Neural crest cell (in vitro differentiated cells): Measurements from ENCODE around the gene ANKRD23. TPM values are rescaled to one million over a fixed set of nuclear protein-coding genes. Genes with fewer than 3 reads are reported as not detected.

Source experiments
- DNase-seq: peaks from one replicate; pipeline ENCODE4 v3.0.0; 2021; ENCODE audit warnings: low read depth, mixed read lengths, low spot score
- H3K27ac Mint-ChIP-seq: one replicate; pipeline ENCODE4 v1.8.0; 2021; ENCODE audit warnings: mild to moderate bottlenecking, mixed read lengths; ENCODE audit not compliant: unreplicated experiment
- H3K27me3 Mint-ChIP-seq: 2 replicates; pipeline ENCODE4 v1.8.0; 2021; ENCODE audit warnings: low read depth, mild to moderate bottlenecking, mixed read lengths
- H3K36me3 Mint-ChIP-seq: 2 replicates; pipeline ENCODE4 v1.8.0; 2021; ENCODE audit warnings: low read depth, mild to moderate bottlenecking, mixed read lengths
- H3K4me1 Mint-ChIP-seq: 2 replicates; pipeline ENCODE4 v1.8.0; 2021; ENCODE audit warnings: mixed read lengths
- H3K4me3 Mint-ChIP-seq: one replicate; pipeline ENCODE4 v1.8.0; 2021; ENCODE audit warnings: mild to moderate bottlenecking, mixed read lengths
- H3K9me3 Mint-ChIP-seq: 2 replicates; pipeline ENCODE4 v1.8.0; 2021; ENCODE audit warnings: mixed read lengths
- total RNA-seq: library from RNA; stranded (reverse); gene quantifications from 2 replicates; pipeline ENCODE4 v1.2.1, GENCODE V29; 2021
- TF ChIP-seq, protein P1 (sequence below): fragments of 200-600 bp; sonication (generic); conservative IDR thresholded peaks from 2 replicates; pipeline ENCODE4 v1.5.0; 2021; ENCODE audit warnings: antibody characterized with exemption, mild to moderate bottlenecking

ANKRD23 gene
- total RNA-seq, 1 donor from 2014 or later, result 11.4 TPM

DNA sequence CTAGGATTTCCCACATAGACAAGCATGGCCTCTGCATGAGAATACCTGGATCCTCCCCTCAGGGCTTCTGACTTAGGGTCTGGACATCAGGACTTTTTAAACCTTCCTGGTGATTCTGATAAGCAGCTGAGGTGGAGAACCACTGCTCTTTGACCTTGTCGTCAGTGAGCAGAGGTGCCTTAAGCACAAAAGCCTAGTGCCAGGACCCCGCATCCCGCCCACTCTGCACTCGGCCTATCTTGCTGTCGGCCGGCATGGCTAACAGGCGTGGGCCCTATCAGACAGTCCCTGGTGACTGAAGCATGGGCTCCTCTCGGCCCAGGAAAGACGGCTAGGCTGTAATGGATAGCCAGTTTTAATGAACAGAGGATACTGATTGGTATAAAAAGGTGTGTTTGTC lies 6.2 kb downstream of the ANKRD23 start:
- DNase-seq, result no peak
- Mint-ChIP-seq H3K4me3 (no peak overlapping the region), H3K27me3 (no peaks in the 10 kb centered on the region), H3K27ac (no peak overlapping the region), H3K9me3 (no peaks in the 10 kb centered on the region), H3K4me1 (peaks cover 16% of the 10 kb centered on the region), H3K36me3 (peaks cover 6% of the 10 kb centered on the region)
- TF ChIP-seq, protein P1, sequence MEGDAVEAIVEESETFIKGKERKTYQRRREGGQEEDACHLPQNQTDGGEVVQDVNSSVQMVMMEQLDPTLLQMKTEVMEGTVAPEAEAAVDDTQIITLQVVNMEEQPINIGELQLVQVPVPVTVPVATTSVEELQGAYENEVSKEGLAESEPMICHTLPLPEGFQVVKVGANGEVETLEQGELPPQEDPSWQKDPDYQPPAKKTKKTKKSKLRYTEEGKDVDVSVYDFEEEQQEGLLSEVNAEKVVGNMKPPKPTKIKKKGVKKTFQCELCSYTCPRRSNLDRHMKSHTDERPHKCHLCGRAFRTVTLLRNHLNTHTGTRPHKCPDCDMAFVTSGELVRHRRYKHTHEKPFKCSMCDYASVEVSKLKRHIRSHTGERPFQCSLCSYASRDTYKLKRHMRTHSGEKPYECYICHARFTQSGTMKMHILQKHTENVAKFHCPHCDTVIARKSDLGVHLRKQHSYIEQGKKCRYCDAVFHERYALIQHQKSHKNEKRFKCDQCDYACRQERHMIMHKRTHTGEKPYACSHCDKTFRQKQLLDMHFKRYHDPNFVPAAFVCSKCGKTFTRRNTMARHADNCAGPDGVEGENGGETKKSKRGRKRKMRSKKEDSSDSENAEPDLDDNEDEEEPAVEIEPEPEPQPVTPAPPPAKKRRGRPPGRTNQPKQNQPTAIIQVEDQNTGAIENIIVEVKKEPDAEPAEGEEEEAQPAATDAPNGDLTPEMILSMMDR, result no peak

GRCh38 chr2:96835830-96836229 lies 8.0 kb downstream of the ANKRD23 start:
- no peak for DNase-seq
- H3K27me3 Mint-ChIP-seq, result no peaks in the 10 kb centered on the region
- peaks cover 16% of the 10 kb centered on the region for H3K4me1 Mint-ChIP-seq
- H3K27ac Mint-ChIP-seq, result no peak overlapping the region
- TF ChIP-seq, protein P1, result no peak
- H3K9me3 Mint-ChIP-seq, result no peaks in the 10 kb centered on the region
- H3K36me3 Mint-ChIP-seq, result peaks cover 3% of the 10 kb centered on the region
- no peak overlapping the region for H3K4me3 Mint-ChIP-seq

DNA sequence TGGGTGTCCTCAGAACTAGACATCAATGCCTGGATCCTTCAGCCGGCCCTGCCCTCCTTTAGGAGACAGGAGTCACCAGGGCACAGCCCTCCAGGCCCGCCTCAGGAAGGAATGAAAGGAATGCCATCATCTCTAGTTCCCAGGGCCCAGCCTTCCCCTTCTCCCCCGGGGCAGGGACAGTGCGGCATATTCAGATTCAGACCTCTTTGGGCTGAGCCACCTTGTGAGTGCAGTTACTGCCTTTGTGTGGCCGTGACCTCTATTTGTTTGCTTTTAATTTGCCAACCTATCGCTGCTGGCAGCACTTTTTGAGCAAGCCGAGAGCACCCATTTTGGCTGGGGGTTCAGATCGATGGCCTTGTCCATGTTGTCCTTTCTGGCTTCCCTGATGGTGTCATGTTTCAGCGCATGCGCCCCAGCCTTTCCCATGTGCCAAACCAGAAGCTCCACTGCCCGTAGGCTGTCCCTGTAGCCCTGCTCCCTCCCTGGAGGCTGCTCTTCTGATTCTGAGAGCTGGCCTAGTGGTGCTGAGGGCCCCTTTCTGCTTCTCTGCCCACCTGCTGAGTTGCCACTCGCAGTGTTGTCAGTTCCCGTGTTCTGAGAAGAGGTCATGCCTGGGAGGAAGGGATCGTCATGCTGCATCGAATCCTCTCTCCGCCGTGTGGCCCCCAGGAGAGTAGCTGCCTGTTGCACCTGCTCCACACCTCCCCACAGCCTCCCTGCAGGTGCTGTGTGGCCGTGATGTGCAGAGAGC lies 10.9 kb downstream of the ANKRD23 start:
- TF ChIP-seq, protein P1, result no peak
- peaks cover 16% of the 10 kb centered on the region for H3K4me1 Mint-ChIP-seq
- no peaks in the 10 kb centered on the region for H3K27me3 Mint-ChIP-seq
- H3K4me3 Mint-ChIP-seq, result peak overlapping the region; percentile 74
- no peaks in the 10 kb centered on the region for H3K9me3 Mint-ChIP-seq
- H3K27ac Mint-ChIP-seq, result peak overlapping the region; percentile 97
- peak; percentile 67 for DNase-seq
- H3K36me3 Mint-ChIP-seq, result peaks cover 6% of the 10 kb centered on the region

GRCh38 chr2:96832408-96832753 lies 11.4 kb downstream of the ANKRD23 start:
- Mint-ChIP-seq H3K27ac (peak overlapping the region; percentile 97), H3K4me3 (no peak overlapping the region), H3K36me3 (peaks cover 6% of the 10 kb centered on the region), H3K27me3 (no peaks in the 10 kb centered on the region), H3K9me3 (no peaks in the 10 kb centered on the region), H3K4me1 (peaks cover 16% of the 10 kb centered on the region)
- TF ChIP-seq, protein P1, result no peak
- no peak for DNase-seq

GRCh38 chr2:96831679-96832078 lies 12.1 kb downstream of the ANKRD23 start:
- Mint-ChIP-seq H3K27ac (no peak overlapping the region), H3K36me3 (peaks cover 6% of the 10 kb centered on the region), H3K27me3 (no peaks in the 10 kb centered on the region), H3K4me3 (no peak overlapping the region), H3K9me3 (no peaks in the 10 kb centered on the region), H3K4me1 (peaks cover 16% of the 10 kb centered on the region)
- TF ChIP-seq, protein P1, result no peak
- DNase-seq, result no peak
